GM21576 (cell line): ENCODE measurements around the gene ARG1.
A peak's percentile ranks its signal among the peaks of the same experiment; 100 is the strongest.
"Not testable (repeated sequence)": the region's sequence is repeated elsewhere in the genome, so short reads cannot be mapped to it uniquely, and the experiment has no call there.

Experiments
- ATAC-seq: cut with Tn5 transposase; IDR thresholded peaks from one replicate; pipeline ENCODE4 v1.9.1; 2021; ENCODE audit warnings: mild to moderate bottlenecking, moderate library complexity; ENCODE audit not compliant: unreplicated experiment

The ARG1 gene

DNA sequence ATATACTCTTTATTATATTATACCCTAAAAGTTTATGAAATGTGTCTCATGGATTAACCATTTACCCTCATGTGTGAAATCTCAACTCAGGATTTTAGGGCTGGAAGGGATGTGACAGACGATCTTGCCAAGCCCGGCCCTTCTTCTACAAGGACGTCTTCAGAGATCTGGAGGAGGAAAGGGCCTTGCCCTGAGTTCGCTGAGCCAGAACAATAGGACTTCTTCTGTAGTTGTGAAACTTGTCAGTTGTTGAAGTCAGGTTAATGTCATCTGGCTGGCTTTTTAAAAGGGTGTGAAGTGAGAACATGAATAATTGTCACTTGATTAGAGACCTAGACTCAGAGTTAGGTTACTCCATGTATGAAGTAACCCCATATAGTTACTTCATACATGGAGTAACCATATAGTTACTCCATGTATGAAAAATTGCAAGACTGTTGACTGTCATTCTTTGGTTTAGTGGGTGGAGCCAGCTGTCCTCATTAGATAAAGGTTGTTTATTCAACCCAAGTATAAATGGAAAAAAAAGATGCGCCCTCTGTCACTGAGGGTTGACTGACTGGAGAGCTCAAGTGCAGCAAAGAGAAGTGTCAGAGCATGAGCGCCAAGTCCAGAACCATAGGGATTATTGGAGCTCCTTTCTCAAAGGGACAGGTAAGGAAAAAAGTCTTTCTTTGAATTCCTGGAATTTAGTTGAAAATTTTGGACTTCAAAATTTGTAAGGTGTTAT is at the start of gene ARG1:
ARG1 (plus strand) TSS at position 541 of the 730 bp plus-strand sequence; CDS start at position 598, 57 bp downstream.
- ATAC-seq, result no peak

GRCh38 chr6:131523988-131524673 is 48.9 kb upstream of the ARG1 start:
- no peak for ATAC-seq

GRCh38 chr6:131524695-131525336 is 48.2 kb upstream of the ARG1 start:
- no peak for ATAC-seq

DNA sequence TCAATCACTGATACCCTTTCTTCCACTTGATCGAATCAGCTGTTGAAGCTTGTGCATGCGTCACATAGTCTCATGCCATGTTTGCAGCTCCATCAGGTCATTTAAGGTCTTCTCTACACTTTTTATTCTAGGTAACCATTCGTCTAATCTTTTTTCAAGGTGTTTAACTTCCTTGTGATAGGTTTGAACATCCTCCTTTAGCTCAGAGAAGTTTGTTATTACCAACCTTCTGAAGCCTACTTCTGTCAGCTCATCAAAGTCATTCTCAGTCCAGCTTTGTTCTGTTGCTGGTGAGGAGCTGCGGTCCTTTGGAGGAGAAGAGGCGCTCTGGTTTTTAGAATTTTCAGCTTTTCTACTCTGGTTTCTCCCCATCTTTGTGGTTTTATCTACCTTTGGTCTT is 42.1 kb upstream of the ARG1 start:
- not testable (repeated sequence) for ATAC-seq

DNA sequence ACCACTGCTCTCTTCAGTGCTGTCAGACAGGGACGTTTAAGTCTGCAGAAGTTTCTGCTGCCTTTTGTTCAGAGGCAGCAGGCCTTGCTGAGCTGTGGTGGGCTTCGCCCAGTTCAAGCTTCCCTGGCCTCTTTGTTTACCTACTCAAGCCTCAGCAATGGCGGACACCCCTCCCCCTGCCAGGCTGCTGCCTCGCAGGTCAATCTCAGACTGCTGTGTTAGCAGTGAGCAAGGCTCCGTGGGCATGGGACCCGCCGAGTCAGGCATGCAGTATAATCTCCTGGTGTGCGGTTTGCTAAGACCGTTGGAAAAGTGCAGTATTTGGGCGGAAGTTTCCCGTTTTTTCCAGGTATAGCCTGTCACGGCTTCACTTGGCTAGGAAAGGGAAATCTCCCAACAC is 41.3 kb upstream of the ARG1 start:
- ATAC-seq, result not testable (repeated sequence)

- peak; percentile 96 for ATAC-seq
Measured at GRCh38 chr6:131532580-131533039, 40.4 kb upstream of the ARG1 start.

DNA sequence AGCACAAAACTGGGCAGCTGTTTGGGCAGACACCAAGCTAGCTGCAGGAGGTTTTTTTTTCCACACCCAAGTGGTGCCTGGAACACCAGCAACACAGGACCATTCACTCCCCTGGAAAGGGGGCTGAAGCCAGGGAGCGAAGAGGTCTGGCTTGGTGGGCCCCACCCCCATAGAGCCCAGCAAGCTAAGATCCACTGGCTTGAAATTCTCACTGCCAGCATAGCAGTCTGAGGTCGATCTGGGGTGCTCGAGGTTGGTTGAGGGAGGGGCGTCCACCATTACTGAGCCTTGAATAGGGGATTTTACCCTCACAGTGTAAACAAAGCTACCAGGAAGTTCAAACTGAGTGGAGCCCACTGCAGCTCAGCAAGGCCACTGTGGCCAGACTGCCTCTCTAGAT is 34.4 kb upstream of the ARG1 start:
- ATAC-seq, result not testable (repeated sequence)

DNA sequence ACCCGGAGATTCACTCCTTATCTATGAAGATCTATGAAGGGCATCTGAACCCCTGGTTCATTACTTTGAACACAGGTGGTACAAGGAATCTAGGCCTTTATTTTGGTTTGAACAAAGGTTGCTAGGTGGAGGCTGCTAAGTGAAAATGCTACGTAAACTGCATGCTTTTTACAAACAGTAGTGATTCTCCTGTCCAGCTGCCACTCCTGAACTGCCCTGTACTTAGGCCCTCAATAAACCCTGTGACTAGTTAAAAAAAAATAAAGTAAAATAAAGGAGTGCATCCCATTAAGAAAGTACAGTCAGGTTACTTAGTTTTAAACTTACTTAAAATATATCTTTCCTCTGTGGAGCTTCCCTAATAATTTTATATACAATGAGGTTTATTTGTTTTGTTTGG is 27.7 kb upstream of the ARG1 start:
- no peak for ATAC-seq

DNA sequence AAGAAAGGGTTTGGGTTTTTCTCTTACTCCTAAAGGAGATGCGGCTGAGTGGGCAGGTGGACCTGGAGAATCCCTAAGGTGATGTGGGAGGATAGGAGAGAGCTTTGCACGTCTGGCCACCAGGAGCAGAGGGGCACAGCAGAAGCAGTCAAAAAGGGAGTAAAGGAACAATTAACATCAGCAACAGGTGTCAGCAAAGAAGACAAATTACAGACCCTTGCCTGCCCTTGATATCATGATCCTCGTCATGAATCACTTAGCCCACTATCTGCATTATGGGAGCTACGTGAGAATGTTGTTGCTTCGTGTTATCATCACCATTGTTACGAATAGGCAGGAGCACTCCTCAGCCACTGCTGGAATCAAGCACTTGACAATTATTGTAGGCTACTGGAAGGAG is 25.5 kb upstream of the ARG1 start:
- no peak for ATAC-seq

GRCh38 chr6:131548441-131548840 is 24.6 kb upstream of the ARG1 start:
- ATAC-seq, result no peak

- ATAC-seq, result no peak
Measured at GRCh38 chr6:131549811-131550210, 23.2 kb upstream of the ARG1 start.

GRCh38 chr6:131551902-131552301 is 21.1 kb upstream of the ARG1 start:
- no peak for ATAC-seq

GRCh38 chr6:131552572-131552971 is 20.5 kb upstream of the ARG1 start:
- ATAC-seq, result no peak

DNA sequence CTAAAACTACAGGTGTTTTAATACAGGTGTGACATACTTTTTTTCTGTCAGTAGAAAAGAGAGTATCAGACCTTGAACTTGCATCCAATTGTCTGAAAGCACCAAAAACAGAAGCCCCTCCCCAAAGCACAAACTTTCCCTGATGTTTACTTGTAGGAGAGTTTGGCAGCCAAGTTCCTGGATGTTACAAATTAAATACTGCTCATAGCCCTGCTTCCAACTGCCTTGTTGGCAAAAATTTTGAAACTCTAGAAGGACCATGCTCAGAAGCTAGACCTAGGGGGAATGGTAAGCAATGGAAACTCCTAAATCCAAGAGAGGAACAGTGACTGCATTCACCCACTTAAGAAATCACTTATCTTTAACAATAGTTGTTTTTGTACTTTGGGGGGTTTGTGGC is 17.0 kb upstream of the ARG1 start:
- ATAC-seq, result no peak

GRCh38 chr6:131558922-131559321 is 14.1 kb upstream of the ARG1 start:
- ATAC-seq, result no peak

DNA sequence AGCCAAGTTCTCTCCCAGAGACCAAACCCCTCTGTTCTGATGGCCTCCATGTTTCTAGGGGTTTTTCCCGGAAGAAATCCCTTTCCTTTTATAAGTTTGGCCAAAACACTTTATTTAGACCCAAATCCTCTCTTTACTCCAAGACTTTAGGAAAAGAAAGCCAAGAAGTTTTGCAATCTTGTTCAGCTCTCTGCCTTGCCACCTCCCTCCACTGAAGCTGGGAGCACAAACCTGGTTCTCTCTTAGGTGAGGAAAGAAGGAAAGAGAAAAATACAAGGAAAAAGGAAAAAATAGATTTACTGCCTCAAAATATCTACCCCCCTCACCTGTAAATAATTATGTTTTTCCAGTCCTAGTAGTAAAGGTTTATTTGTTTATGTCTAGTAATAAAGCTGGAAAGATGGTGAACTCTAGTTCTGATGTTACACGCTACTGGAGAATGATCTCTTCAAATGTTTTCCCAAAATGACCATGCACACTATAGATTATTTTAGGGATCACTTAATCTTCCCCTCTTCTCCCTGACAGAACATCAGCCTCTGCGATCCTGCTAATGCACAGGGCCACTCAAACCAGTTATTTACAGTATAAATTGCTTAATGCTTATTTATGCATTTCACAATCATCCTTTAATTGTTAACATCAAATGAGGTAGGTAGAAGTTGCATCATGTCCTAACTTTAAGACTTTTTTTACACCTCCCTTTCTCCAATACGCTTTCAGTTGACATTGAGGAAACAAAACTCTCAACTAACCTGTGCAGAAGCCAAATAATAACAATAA is 10.9 kb upstream of the ARG1 start:
- ATAC-seq, result no peak

DNA sequence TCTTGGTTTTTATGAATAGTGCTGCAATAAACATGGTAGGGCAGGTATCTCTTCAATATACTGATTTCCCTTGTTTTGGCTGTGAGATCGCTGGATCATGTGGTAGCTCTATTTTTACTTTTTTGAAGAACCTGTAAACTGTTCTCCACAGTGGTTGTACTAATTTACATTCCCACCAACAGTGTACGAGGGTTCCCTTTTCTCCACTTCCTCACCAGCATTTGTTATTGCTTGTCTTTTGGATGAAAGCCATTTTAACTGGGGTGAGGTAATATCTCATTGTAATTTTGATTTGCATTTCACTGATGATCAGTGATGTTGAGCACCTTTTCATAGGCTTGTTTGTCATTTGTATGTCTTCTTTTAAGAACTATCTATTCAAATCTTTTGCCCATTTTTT is 8.0 kb upstream of the ARG1 start:
- ATAC-seq, result no peak

GRCh38 chr6:131568726-131569125 is 4.3 kb upstream of the ARG1 start:
- ATAC-seq, result no peak

DNA sequence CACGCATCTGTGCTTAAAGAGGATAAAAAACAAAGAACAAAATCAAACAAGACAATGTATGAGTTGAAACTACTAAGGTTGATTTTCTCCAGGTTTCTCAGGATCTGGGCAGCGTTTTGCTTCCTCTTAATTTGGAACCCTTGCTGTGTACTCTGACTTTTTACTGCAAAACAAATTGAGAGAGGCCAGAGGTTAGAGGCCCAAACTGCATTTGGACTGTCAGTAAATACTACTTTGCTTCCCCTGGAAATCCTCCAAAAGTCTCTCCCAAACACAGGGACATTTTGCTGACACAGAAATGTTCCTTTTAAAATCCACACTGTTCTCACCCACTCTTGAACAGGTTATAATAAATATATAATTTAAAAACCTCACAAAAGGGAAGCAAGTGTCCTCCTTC is 1.1 kb downstream of the ARG1 start:
- ATAC-seq, result no peak

DNA sequence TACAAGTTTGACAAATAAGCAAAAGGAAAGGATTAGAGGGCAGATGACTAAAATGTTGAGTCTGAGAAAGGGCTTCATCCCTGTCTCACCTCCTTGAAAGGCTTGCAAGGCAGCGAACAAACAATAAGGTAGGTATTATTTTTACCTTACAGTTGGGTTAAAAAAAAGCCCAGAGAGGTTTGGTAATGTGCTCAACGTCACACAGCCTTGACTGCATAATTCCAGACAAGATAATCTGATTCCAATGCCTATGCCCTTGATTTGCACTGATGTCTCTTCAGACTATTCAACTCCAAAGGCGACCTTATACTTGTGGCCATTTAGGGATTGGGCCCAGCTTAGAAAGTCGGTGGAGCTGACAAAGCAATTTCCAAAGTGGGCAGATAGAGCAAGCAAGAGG is 1.7 kb downstream of the ARG1 start:
- no peak for ATAC-seq

GRCh38 chr6:131575834-131576478 is 2.9 kb downstream of the ARG1 start:
- no peak for ATAC-seq
